ENCODE results near the gene CDH5.

DNA sequence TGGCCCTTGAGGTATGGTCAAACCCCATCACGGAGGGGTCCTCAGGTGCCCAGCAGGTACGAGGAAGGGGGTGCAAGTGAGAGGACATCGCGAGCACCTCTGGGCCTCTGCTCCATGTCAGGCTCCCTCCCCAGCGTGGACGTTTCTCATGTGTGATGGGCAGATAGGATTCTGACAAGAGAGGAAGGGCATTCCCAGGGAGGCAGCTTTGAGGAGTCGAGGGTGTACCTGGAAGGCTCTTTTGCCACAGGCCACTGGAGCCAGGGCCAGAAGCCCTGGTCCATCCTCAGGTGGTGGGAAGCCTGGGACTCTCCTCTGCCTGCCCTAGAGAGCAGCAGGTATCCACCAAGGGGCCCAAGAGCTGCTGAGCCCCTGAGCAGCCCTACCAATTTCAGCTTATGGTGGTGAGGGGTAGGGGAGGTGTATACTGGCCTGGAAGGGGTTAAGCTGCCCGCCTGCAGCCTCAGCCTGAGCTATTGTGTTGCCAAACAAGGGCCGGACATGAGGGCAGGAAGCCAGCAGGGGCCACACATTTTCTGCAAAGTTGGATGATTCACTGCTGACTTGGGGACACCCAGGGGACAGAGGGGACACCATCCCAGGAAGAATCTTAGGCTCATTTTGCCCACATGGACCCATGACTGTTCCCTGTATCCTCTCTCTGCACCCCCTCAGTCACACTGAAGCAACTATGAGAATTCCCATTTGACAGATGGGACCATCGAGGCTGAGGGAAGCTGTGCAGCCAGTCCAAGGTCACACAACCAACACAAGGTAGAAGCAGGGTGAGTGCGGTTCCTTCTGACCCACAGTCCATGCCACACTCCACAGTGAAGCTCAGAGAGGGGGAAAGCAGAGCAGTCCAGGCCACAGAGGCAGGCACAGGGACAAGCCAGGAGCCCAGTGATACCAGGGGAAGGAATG, 1.7 kb downstream of the CDH5 start:
- TF ChIP-seq, protein P1, sequence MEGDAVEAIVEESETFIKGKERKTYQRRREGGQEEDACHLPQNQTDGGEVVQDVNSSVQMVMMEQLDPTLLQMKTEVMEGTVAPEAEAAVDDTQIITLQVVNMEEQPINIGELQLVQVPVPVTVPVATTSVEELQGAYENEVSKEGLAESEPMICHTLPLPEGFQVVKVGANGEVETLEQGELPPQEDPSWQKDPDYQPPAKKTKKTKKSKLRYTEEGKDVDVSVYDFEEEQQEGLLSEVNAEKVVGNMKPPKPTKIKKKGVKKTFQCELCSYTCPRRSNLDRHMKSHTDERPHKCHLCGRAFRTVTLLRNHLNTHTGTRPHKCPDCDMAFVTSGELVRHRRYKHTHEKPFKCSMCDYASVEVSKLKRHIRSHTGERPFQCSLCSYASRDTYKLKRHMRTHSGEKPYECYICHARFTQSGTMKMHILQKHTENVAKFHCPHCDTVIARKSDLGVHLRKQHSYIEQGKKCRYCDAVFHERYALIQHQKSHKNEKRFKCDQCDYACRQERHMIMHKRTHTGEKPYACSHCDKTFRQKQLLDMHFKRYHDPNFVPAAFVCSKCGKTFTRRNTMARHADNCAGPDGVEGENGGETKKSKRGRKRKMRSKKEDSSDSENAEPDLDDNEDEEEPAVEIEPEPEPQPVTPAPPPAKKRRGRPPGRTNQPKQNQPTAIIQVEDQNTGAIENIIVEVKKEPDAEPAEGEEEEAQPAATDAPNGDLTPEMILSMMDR (IDR thresholded peaks at IDR 0.05): no peak
- no peak for TF ChIP-seq EP300 (IDR thresholded peaks at IDR 0.05)
